ENCODE data around the gene PMPCA.

DNA sequence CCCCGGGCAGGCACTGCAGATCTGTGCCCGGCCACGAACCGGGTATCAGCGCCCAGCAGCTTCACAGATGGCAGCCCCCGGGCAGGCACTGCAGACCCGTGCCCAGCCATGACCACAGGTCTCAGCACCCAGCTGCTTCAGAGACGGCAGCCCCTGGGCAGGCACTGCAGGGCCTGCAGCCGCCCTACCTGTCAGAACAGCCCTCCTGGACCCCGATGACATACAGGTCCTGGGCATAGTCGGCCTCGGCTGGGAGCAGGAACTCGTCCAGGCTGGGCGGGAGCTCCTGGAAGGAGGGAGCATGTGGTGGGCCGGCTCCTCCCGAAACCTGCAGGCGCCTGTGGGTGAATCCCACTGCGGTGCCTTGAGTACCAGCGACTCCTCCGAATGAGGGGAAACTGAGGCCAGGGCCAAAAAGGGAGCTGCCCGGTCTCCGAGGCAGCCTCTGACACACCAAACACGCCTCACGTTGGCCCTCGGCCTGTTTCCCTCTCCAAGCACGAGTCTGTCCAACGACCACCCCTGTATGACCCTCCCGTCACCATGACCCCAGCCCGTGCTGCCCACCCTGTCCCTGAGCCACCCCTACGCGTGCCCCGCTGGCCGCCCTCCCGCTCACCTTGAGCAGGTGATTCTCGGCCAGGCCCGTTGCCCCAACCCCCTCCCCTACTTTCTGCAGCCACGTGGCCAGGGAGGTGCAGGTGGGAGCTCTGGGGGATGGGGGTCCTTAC, 23.6 kb downstream of the PMPCA start:
- TF ChIP-seq, protein P1, sequence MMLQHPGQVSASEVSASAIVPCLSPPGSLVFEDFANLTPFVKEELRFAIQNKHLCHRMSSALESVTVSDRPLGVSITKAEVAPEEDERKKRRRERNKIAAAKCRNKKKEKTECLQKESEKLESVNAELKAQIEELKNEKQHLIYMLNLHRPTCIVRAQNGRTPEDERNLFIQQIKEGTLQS (CRISPR knock-in tag; IDR thresholded peaks at IDR 0.05) = no peak
- TF ChIP-seq, protein P2, sequence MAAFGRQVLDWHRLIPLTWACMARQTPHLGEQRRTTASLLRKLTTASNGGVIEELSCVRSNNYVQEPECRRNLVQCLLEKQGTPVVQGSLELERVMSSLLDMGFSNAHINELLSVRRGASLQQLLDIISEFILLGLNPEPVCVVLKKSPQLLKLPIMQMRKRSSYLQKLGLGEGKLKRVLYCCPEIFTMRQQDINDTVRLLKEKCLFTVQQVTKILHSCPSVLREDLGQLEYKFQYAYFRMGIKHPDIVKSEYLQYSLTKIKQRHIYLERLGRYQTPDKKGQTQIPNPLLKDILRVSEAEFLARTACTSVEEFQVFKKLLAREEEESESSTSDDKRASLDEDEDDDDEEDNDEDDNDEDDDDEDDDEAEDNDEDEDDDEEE (CRISPR knock-in tag; IDR thresholded peaks at IDR 0.05) = no peak
- no peak for TF ChIP-seq POLR2AphosphoS5 (IDR thresholded peaks at IDR 0.05; ENCODE audit: low read depth, low read length)

All from HepG2 (cell line).